Measurements from ENCODE around the gene DVL2.

- no peak for TF ChIP-seq POLR2AphosphoS5 (IDR thresholded peaks at IDR 0.05; ENCODE audit: low read depth)
- TF ChIP-seq, protein P1, sequence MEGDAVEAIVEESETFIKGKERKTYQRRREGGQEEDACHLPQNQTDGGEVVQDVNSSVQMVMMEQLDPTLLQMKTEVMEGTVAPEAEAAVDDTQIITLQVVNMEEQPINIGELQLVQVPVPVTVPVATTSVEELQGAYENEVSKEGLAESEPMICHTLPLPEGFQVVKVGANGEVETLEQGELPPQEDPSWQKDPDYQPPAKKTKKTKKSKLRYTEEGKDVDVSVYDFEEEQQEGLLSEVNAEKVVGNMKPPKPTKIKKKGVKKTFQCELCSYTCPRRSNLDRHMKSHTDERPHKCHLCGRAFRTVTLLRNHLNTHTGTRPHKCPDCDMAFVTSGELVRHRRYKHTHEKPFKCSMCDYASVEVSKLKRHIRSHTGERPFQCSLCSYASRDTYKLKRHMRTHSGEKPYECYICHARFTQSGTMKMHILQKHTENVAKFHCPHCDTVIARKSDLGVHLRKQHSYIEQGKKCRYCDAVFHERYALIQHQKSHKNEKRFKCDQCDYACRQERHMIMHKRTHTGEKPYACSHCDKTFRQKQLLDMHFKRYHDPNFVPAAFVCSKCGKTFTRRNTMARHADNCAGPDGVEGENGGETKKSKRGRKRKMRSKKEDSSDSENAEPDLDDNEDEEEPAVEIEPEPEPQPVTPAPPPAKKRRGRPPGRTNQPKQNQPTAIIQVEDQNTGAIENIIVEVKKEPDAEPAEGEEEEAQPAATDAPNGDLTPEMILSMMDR (IDR thresholded peaks at IDR 0.05; ENCODE audit: insufficient read depth, low read length), result no peak
- TF ChIP-seq REST (IDR thresholded peaks at IDR 0.05; ENCODE audit: insufficient replicate concordance, low read depth), result no peak
- TF ChIP-seq GABPA (IDR thresholded peaks at IDR 0.05; ENCODE audit: low read depth), result no peak
Measured at GRCh38 chr17:7262192-7262934, 28.0 kb upstream of the DVL2 start, which contains the start of gene CLDN7.

Data from HL-60 (cell line).